Measurements from ENCODE around the gene TENM4. TPM values are rescaled to one million over a fixed set of nuclear protein-coding genes. Genes with fewer than 3 reads are reported as not detected.

The TENM4 gene
- total RNA-seq, 1 donor from 2014 or later: 117 TPM

DNA sequence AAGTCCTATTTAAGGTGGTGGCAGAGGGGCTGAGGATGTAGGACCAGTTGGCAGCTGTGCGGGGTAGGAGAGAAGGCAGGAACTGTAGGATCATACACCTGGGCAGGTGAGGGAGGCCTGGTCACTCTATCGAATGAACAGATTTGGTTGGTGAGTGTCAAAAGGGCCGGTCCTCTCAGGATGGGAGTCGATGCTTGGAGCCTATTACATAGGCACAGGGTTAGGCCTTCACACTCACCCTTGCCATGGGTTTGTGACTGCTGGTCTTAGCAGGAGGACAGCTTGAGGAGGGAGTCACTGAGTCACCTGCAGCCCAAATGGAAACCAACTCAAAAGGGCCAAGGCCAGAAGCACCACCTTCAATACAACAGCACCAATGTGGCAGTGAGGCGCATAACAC is 786.0 kb downstream of the TENM4 start:
- DNase-seq (ENCODE audit: low spot score, unreplicated experiment): no peak
- Mint-ChIP-seq H3K4me3 (ENCODE audit: low read depth) (no peak overlapping the region), H3K36me3 (ENCODE audit: insufficient read depth) (peaks cover 12% of the 10 kb centered on the region), H3K27me3 (no peaks in the 10 kb centered on the region), H3K9me3 (ENCODE audit: low read depth) (no peaks in the 10 kb centered on the region), H3K4me1 (ENCODE audit: low read depth) (peaks cover 6% of the 10 kb centered on the region), H3K27ac (no peak overlapping the region)
- no peak for TF ChIP-seq CTCF (IDR thresholded peaks at IDR 0.05; ENCODE audit: unreplicated experiment)

DNA sequence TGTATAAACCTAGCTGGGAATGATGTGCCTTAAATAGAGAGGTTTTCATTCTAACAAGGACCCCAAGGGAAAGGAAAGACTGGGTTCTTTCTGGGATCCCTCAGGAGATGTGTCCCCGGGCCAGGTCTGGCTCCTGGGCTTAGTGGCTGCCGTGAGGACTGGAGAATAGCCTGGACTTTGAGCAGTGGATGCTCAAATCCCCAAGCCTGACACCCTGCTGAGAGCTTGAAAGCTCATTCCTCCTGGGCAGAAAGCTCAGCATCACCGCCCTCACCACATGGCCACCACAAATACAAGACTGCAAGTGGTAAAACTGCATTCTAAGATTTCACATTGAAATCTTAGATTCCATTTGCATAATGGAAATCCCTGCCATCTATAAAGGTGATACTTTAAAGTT is 786.8 kb downstream of the TENM4 start:
- peaks cover 10% of the 10 kb centered on the region for H3K36me3 Mint-ChIP-seq (ENCODE audit: insufficient read depth)
- DNase-seq (ENCODE audit: low spot score, unreplicated experiment): no peak
- H3K4me3 Mint-ChIP-seq (ENCODE audit: low read depth): no peak overlapping the region
- no peaks in the 10 kb centered on the region for H3K9me3 Mint-ChIP-seq (ENCODE audit: low read depth)
- peaks cover 4% of the 10 kb centered on the region for H3K4me1 Mint-ChIP-seq (ENCODE audit: low read depth)
- H3K27ac Mint-ChIP-seq: no peak overlapping the region
- H3K27me3 Mint-ChIP-seq: no peaks in the 10 kb centered on the region
- no peak for TF ChIP-seq CTCF (IDR thresholded peaks at IDR 0.05; ENCODE audit: unreplicated experiment)

GRCh38 chr11:78653294-78653909 is 787.4 kb downstream of the TENM4 start:
- H3K9me3 Mint-ChIP-seq (ENCODE audit: low read depth): no peaks in the 10 kb centered on the region

DNA sequence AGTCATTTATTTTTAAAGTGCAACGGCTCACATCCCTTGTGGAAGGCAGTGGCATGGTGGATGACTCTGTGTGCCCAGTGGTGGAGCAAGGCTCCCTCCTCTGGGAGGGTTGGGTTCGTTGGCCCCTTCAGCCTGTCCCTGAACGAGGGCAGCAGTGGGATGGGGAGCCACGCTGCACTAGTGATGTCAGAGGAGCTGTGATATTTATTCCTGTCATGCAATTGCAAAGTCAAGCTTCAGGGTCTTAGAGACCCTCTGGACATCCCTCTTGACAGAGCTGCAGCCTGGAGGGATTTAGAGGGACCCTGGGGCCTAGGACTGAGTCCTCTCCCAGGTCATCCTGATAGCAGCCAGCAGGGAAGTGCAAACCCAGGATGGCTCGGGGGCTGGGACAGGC is 788.0 kb downstream of the TENM4 start:
- H3K4me1 Mint-ChIP-seq (ENCODE audit: low read depth): peaks cover 4% of the 10 kb centered on the region
- H3K27ac Mint-ChIP-seq: no peak overlapping the region
- peaks cover 3% of the 10 kb centered on the region for H3K36me3 Mint-ChIP-seq (ENCODE audit: insufficient read depth)
- H3K9me3 Mint-ChIP-seq (ENCODE audit: low read depth): no peaks in the 10 kb centered on the region
- DNase-seq (ENCODE audit: low spot score, unreplicated experiment): no peak
- no peaks in the 10 kb centered on the region for H3K27me3 Mint-ChIP-seq
- TF ChIP-seq CTCF (IDR thresholded peaks at IDR 0.05; ENCODE audit: unreplicated experiment): no peak
- no peak overlapping the region for H3K4me3 Mint-ChIP-seq (ENCODE audit: low read depth)

More at GRCh38 chr11:78653294-78653909, 787.4 kb downstream of the TENM4 start:
- Mint-ChIP-seq H3K36me3 (ENCODE audit: insufficient read depth) (peaks cover 7% of the 10 kb centered on the region), H3K4me1 (ENCODE audit: low read depth) (peaks cover 4% of the 10 kb centered on the region), H3K27ac (no peak overlapping the region), H3K4me3 (ENCODE audit: low read depth) (no peak overlapping the region), H3K27me3 (no peaks in the 10 kb centered on the region)
- no peak for TF ChIP-seq CTCF (IDR thresholded peaks at IDR 0.05; ENCODE audit: unreplicated experiment)
- DNase-seq (ENCODE audit: low spot score, unreplicated experiment): no peak

DNA sequence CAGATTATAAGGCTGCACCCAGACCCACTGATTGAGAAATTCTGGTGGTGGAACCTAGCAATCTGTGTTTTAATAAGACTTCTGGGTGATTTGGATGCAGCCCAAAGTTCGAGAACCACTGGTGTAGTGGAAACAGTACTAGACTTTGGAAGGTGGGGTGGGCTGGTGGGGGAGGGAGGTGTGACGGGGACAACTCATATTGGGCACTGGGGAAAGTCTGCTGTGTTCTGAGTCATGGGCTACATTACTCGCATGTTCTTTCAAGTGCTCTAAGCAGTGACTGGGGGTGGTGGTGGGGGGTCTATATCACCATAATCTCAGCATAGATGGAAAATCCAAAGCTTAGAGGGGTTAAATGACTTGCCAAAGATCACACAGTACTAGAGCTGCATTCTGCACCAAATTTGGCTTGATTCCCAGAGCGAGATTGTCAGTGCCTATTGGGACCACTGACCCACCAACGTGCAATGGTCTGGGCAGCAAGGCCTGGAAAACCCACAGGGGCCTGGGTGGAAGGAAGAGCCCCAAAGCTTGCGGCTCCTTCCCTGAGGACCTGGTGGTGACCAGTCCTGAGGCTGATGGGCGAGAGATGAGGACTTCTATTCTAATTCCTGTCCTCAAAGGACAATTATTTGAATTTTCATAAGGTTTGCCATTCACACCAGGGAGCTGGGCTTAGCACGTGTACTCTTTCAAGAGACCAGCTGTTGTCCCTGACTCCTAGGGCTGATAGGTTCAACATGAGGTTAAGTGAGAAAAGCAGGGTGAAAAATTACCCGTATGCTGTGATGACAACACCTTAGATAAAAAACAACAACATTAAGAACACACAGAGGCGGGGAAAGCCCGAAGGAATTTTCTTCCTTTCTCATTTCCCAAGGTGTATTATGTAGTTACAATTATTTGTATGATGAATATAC is 788.6 kb downstream of the TENM4 start:
- H3K4me1 Mint-ChIP-seq (ENCODE audit: low read depth): peaks cover 4% of the 10 kb centered on the region
- no peaks in the 10 kb centered on the region for H3K27me3 Mint-ChIP-seq
- peaks cover 3% of the 10 kb centered on the region for H3K36me3 Mint-ChIP-seq (ENCODE audit: insufficient read depth)

More for the DNA sequence above, 788.6 kb downstream of the TENM4 start:
- TF ChIP-seq CTCF (IDR thresholded peaks at IDR 0.05; ENCODE audit: unreplicated experiment): no peak
- H3K9me3 Mint-ChIP-seq (ENCODE audit: low read depth): no peaks in the 10 kb centered on the region
- no peak overlapping the region for H3K4me3 Mint-ChIP-seq (ENCODE audit: low read depth)
- H3K27ac Mint-ChIP-seq: no peak overlapping the region
- DNase-seq (ENCODE audit: low spot score, unreplicated experiment): no peak

Data from progenitor cell of endocrine pancreas (in vitro differentiated cells).